HL-60/S4 treated with phorbol 12-myristate 13-acetate at 8.2 ng/mL for 4 days and 3 days (cell line): ENCODE measurements around the gene PEX11G.
"Not testable (repeated sequence)": the region's sequence is repeated elsewhere in the genome, so short reads cannot be mapped to it uniquely, and the experiment has no call there.

Experiments
- in situ Hi-C: fragments of 300-500 bp; cut with MboI; formaldehyde crosslinking; loops from 2 replicates; pipeline ENCODE4 v1.15.0; 2022; ENCODE audit warnings: low sequenced_read_pairs

Gene PEX11G

DNA sequence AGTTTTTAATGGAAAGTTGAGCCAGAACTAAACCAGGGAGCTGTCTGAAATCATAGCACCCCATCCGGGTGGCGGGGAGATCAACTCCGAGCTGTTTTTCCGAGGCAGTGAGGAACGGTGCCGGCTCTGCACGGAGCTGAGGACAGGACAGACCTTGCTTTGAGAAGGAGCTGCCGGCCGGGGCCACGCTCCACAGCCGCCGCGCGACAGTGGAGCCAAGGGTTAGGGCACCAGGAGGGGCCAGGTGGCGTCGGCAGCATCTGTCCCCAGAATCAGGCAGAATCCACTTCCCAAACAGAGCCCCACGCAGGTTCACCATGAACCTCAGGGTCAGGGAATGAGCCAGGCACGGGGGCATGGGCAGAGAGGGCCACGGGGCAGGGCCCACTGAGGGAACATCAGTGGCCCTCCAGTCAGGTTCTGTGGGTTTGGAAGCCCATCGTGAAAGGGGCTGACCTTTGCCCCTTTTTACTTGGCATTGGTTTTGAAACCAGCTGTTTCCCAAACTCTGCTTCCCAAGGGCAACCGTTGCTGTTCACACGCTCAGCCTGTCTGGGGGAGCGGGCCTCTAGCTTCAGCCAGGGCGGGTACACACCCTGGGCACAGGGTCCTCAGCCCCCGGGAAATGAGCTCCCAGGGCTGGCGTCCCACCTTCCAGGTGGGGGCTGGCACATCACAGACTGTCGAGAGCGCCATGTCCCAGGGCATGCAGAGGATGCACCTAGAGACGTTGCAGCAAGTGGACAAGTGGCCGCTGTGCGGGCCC, 18.1 kb downstream of the PEX11G start:
- in situ Hi-C loops, result no loop called here

DNA sequence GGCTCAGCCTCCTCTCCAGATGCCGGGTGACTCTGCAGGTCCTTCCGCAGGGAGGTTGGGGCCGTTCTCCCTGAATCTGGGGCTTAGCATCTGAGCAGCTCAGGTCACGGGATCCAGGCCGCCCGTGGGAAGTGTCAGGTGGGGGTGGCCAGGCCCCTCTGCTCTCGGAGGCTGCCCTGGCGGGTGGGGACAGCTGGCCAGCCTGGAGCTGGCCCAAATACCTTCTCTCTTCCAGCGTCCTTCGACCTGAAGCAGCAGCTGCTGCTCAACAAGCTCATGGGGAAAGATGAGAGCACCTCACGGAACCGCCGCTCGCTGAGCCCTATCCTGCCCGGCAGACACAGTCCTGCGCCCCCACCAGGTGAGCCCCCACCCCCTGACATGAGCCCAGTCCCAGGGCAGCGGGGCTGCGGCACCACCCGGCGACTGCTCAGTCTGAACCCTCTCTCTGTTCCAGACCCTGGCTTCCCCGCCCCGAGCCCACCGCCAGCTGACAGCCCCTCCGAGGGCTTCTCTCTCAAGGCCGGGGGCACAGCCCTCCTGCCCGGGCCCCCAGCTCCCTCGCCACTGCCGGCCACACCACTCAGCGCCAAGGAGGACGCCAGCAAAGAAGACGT, 19.1 kb downstream of the PEX11G start:
- in situ Hi-C loops, result no loop called here

DNA sequence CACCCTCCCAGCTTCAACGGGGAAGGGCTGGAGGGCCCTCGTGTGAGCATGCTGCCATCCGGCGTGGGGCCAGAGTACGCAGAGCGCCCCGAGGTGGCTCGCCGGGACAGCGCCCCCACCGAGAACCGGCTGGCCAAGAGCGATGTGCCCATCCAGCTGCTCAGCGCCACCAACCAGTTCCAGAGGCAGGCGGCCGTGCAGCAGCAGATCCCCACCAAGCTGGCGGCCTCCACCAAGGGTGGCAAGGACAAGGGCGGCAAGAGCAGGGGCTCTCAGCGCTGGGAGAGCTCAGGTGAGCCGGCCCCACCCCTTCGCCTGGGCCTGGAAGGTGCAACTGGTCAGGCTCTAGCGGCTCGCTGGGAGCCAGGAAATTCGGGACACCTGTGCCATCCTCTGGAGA, 20.0 kb downstream of the PEX11G start:
- in situ Hi-C loops, result no loop called here

- in situ Hi-C loops, result no loop called here
Observed at GRCh38 chr19:7467009-7467989, 21.5 kb downstream of the PEX11G start.

DNA sequence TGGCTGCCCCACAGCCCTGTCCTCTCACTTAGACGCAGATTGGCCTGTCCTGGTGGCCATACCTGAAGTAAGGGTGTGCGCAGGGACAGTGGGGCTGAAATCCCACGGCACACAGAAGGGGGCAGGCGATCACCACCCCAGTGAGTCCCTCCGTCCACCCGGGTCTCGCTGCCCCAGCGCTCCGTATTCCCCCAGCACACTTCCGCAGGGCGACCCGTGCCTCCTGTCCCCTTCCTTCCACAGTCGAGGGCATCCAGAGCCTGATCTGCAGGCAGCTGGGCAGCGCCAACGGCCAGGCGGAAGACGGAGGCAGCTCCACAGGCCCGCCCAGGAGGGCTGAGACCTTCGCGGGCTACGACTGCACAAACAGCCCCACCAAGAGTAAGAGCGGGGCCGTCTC, 25.3 kb downstream of the PEX11G start:
- in situ Hi-C loops, result no loop called here

GRCh38 chr19:7461841-7462629, 26.8 kb downstream of the PEX11G start:
- in situ Hi-C loops, result no loop called here

- in situ Hi-C loops, result no loop called here
Observed at GRCh38 chr19:7460562-7460966, 28.3 kb downstream of the PEX11G start.

- in situ Hi-C loops, result no loop called here
Observed at GRCh38 chr19:7459773-7460172, 29.1 kb downstream of the PEX11G start.

GRCh38 chr19:7458675-7459074, 30.2 kb downstream of the PEX11G start:
- in situ Hi-C loops, result no loop called here

- in situ Hi-C loops, result no loop called here
Observed at GRCh38 chr19:7456964-7457541, 31.8 kb downstream of the PEX11G start.

GRCh38 chr19:7455600-7456296, 33.1 kb downstream of the PEX11G start:
- in situ Hi-C loops, result no loop called here

DNA sequence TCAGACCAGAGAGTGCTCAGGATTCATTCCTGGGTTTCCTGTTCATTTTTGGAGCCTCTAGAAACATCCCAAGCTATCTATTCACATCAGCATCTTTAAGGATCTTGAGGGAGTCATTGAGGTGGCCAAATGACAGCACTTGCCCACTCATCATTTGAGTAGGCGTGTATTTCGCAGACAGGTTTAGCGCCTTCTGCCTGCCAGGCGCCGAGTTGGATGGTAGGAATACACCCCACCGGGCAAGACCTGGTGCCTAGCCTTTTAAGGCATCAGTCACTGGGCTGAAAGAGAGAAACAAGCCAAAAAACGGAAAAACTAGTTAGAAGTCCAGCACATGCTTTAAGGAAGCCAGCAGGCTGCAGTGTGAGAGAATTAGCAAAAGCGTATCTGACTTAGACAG, 33.8 kb downstream of the PEX11G start:
- in situ Hi-C loops, result no loop called here

GRCh38 chr19:7450243-7451223, 38.3 kb downstream of the PEX11G start:
- in situ Hi-C loops, result no loop called here

- in situ Hi-C loops, result not testable (repeated sequence)
Observed at GRCh38 chr19:7449391-7450070, 39.3 kb downstream of the PEX11G start.

- in situ Hi-C loops, result no loop called here
Observed at GRCh38 chr19:7447648-7448047, 41.2 kb downstream of the PEX11G start.

- in situ Hi-C loops, result no loop called here
Observed at GRCh38 chr19:7445104-7445503, 43.7 kb downstream of the PEX11G start.

- in situ Hi-C loops, result no loop called here
Observed at GRCh38 chr19:7444042-7444441, 44.8 kb downstream of the PEX11G start.

- in situ Hi-C loops, result no loop called here
Observed at GRCh38 chr19:7442423-7442822, 46.4 kb downstream of the PEX11G start.
